ENCODE measurements around the gene SPTBN5.

Gene SPTBN5

GRCh38 chr15:41811432-41812195, 82.2 kb downstream of the SPTBN5 start:
- TF ChIP-seq POLR2AphosphoS5 (IDR thresholded peaks at IDR 0.05; ENCODE audit: low read depth, low read length), result no peak
- TF ChIP-seq POLR2A (IDR thresholded peaks at IDR 0.05; ENCODE audit: low read depth, low read length), result no peak
- peak; percentile 73 for DNase-seq (ENCODE audit: insufficient read length)
- FAIRE-seq, result peak; percentile 95

DNA sequence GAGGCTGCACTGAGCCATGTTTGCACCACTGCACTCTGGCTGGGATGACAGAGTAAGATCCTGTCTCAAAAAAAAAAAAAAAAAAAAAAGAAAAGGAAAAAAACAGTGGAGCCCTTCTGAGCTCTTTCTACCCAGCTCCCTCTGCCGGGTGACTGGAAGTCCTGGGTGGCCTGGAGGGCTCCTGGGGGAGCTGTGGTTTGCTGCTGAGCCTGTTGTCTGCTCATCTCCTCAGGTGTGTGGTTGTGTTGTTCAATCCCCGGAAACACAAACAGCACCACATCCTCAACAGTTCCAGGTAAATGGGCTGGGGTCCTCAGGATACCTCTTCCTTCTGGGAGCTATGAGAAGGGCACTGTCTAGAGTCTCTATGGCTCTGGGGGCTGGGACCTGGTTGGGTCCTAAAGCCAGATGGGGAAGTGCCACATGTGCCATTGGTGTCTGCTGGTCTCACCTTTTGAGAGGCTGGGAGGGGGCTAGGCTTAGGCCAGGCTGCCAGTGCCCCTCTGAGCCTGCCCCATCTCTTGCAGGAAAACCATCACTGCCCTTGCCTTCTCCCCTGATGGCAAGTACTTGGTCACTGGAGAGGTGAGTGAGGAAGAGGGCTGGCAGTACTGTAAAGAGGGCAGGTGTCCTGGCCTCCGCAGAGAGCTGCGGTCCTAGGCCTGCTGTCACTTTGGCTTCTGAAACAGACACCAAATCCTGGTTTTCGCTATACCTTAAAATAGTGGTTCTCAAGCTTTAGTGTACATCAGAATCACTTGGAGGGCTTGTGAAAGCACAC, 83.0 kb downstream of the SPTBN5 start:
- no peak for DNase-seq (ENCODE audit: insufficient read length)
- FAIRE-seq, result no peak
- TF ChIP-seq POLR2AphosphoS5 (IDR thresholded peaks at IDR 0.05; ENCODE audit: low read depth, low read length) (no peak), TAF1 (IDR thresholded peaks at IDR 0.05; ENCODE audit: borderline replicate concordance, low read depth, low read length) (no peak), POLR2A (IDR thresholded peaks at IDR 0.05; ENCODE audit: low read depth, low read length) (no peak)

- TF ChIP-seq POLR2AphosphoS5 (IDR thresholded peaks at IDR 0.05; ENCODE audit: low read depth, low read length) (no peak), TAF1 (IDR thresholded peaks at IDR 0.05; ENCODE audit: borderline replicate concordance, low read depth, low read length) (no peak), POLR2A (IDR thresholded peaks at IDR 0.05; ENCODE audit: low read depth, low read length) (no peak)
- FAIRE-seq (no peak), DNase-seq (ENCODE audit: insufficient read length) (no peak)
Observed at GRCh38 chr15:41809526-41810220, 84.2 kb downstream of the SPTBN5 start.

DNA sequence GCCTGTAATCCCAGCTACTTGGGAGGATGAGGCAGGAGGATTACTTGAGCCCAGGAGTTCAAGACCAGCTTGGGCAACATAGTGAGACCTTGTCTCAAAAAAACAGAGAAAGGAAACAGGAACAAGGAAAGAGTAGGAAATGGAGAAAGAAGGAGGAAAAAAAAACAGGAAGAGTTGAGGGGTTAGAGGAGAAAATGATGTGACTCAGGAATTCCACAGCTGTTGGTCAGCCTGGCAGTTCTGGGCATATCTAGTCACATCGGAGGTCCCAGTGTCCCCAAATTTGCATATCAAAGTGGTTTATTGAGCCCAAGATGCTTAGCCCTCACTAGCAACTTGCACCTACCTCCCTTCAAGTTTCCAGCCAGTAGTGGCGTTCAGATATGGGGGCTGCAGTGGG, 84.7 kb downstream of the SPTBN5 start:
- DNase-seq (ENCODE audit: insufficient read length), result no peak
- no peak for FAIRE-seq
- no peak for TF ChIP-seq POLR2A (IDR thresholded peaks at IDR 0.05; ENCODE audit: low read depth, low read length)
- no peak for TF ChIP-seq TAF1 (IDR thresholded peaks at IDR 0.05; ENCODE audit: borderline replicate concordance, low read depth, low read length)

DNA sequence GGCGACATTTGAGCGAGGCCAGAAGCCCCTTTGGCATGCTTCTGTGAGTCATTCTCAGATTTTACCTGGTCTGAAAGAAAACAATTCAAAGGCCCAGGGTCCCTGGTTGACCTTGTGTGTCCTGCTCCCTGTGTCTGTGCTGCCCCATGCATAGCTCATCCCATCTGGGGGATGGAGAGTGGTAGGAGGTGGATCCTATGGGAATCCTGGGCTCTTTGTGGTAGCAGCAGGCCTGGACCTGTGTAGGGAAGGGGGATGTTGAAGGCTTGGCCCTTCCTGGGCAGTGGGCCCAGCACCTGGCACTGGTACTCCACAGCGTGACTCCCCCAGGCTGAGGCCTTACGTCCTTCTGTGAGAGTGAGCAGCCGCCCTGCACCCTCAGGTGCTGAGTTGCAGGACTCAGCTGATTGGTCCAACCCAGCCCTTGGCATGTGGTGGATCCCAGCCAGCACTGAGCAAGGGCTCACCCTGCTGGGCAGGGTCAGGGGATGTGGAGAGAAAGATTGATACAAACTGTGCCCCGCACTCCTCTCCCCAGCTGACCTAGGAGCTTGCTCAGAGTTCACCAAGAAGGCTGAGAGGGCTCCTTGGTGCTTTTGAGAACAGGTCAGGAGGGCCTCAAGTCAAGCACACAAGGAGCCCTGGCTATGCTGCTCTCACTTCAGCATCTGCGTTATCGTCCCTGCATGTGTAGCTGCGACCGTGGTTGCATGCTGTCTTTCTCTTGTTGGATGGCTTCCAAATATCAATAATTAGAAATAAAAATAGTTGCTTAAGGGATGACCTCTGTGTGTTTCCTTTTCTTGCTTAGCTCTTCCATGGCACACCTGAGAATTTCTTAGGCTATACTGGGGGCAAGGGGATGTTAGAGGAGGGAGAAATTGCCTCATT, 87.3 kb downstream of the SPTBN5 start:
- DNase-seq (ENCODE audit: insufficient read length) (no peak), FAIRE-seq (no peak)
- TF ChIP-seq POLR2AphosphoS5 (IDR thresholded peaks at IDR 0.05; ENCODE audit: low read depth, low read length) (no peak), TAF1 (IDR thresholded peaks at IDR 0.05; ENCODE audit: borderline replicate concordance, low read depth, low read length) (no peak), POLR2A (IDR thresholded peaks at IDR 0.05; ENCODE audit: low read depth, low read length) (no peak)

DNA sequence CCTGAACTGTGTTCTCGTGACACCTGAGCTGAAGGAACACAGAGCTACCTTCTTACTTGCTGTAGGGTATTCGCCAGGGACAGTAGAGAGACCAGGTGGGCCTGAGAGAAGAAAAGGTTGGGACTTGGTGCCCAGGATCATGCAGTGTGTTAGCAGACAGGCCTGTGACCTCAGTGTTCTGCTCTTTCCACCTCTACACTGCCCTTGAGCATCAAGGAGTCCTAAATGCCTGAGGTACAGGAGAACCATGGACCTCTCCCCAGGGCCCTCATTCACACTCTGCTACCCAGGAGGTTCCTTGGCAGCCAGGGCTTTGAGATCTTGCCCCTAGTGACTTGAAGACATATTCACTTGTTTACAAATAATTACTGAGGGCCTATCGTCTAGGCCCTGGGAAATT, 88.1 kb downstream of the SPTBN5 start:
- DNase-seq (ENCODE audit: insufficient read length), result no peak
- no peak for FAIRE-seq
- TF ChIP-seq TAF1 (IDR thresholded peaks at IDR 0.05; ENCODE audit: borderline replicate concordance, low read depth, low read length) (no peak), POLR2AphosphoS5 (IDR thresholded peaks at IDR 0.05; ENCODE audit: low read depth, low read length) (no peak), POLR2A (IDR thresholded peaks at IDR 0.05; ENCODE audit: low read depth, low read length) (no peak)

- FAIRE-seq (no peak), DNase-seq (ENCODE audit: insufficient read length) (no peak)
- TF ChIP-seq POLR2AphosphoS5 (IDR thresholded peaks at IDR 0.05; ENCODE audit: low read depth, low read length) (no peak), POLR2A (IDR thresholded peaks at IDR 0.05; ENCODE audit: low read depth, low read length) (no peak), TAF1 (IDR thresholded peaks at IDR 0.05; ENCODE audit: borderline replicate concordance, low read depth, low read length) (no peak)
Observed at GRCh38 chr15:41804916-41805666, 88.8 kb downstream of the SPTBN5 start.

DNA sequence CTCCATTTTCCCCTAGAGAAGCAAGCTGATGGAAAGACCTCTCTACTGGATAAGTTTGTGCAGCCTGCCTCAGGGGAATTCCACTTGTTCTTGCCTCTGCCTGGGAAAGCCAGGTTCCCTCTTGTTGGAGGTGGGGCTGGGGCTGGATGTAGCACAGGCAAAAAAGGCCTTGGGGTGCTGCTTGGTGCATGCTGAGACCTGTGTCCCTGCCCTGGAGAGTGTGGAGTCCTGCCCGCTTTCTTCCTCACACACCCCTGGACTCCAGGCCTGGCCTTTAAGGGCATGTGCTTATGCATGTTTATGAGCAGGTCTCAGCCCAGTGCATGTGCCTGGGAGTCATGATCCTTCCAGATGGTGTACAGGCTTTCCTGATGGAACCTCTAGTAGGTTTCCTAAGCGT, 89.5 kb downstream of the SPTBN5 start:
- DNase-seq (ENCODE audit: insufficient read length) (no peak), FAIRE-seq (no peak)
- TF ChIP-seq POLR2A (IDR thresholded peaks at IDR 0.05; ENCODE audit: low read depth, low read length) (no peak), POLR2AphosphoS5 (IDR thresholded peaks at IDR 0.05; ENCODE audit: low read depth, low read length) (no peak), TAF1 (IDR thresholded peaks at IDR 0.05; ENCODE audit: borderline replicate concordance, low read depth, low read length) (no peak)

DNA sequence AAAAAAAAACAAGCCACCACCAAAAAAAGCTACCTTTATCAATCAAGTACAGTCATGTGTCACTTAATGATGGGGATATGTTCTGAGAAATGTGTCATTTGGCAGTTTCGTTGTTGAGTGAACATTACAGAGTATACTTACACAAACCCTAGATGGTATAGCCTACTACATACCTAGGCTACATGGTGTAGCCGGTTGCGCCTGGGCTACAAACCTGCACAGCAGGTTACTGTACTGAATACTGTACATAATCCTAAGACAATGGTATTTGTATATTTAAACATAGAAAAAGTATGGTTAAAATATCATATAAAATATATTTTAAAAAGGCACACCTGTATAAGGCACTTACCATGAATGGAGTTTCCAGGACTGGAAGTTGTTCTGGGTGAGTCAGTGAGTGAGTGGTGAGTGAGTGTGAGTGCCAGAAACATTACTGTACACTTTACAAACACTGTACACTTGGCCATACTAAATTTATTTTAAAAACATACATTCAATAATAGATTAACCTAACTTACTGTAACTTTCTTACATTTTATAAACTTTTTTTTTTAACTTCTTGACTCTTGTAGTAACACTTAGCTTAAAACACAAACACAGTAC, 91.9 kb downstream of the SPTBN5 start:
- TF ChIP-seq TAF1 (IDR thresholded peaks at IDR 0.05; ENCODE audit: borderline replicate concordance, low read depth, low read length), result no peak
- TF ChIP-seq POLR2AphosphoS5 (IDR thresholded peaks at IDR 0.05; ENCODE audit: low read depth, low read length), result no peak
- TF ChIP-seq POLR2A (IDR thresholded peaks at IDR 0.05; ENCODE audit: low read depth, low read length), result no peak
- FAIRE-seq, result no peak
- DNase-seq (ENCODE audit: insufficient read length), result no peak

DNA sequence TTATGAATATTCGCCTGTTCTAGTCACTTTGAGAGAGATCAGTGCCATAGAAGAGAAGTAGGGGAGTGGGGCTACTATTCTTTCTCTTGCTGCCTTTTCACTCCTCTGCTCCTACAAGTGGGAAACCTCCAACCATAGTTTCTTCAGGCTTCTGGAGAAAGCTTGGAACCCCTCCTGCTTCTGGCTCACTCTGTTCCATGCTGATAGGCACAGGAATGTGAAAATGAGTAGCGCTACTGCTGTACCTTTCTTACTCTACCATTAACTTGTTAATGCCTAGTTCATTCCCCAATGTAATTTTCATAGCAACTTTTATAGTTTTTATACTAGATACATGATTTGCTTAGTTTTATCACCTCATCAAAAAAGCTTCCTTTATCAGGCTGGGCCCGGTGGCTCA, 92.7 kb downstream of the SPTBN5 start:
- TF ChIP-seq POLR2A (IDR thresholded peaks at IDR 0.05; ENCODE audit: low read depth, low read length), result no peak
- TF ChIP-seq TAF1 (IDR thresholded peaks at IDR 0.05; ENCODE audit: borderline replicate concordance, low read depth, low read length), result no peak
- no peak for TF ChIP-seq POLR2AphosphoS5 (IDR thresholded peaks at IDR 0.05; ENCODE audit: low read depth, low read length)
- DNase-seq (ENCODE audit: insufficient read length), result no peak
- FAIRE-seq, result no peak
